IMR-90 (cell line): ENCODE results near the gene GLO1. TPM values are rescaled to one million over a fixed set of nuclear protein-coding genes. Genes with fewer than 3 reads are reported as not detected.

Source experiments
- ATAC-seq: fragments of 200-7000 bp; cut with Tn5 transposase; 2 replicates; pipeline ENCODE4 v1.9.1; 2020; ENCODE audit warnings: low read depth, mild to moderate bottlenecking, moderate library complexity
- BruUV-seq: library from RNA; stranded (reverse); fragments of 400-500 nt; replicated peaks from 2 replicates; lab custom pipeline; 2021; lab: Mats Ljungman, UMichigan
- CTCF ChIA-PET: fragments of 300-600 bp; formaldehyde crosslinking; extraction: SDS; loops from one replicate; lab custom pipeline; 2021; ENCODE audit warnings: antibody characterized with exemption; lab: Yijun Ruan, JAX
- POLR2A ChIA-PET: fragments of 300-600 bp; sonication (Branson Sonifier 250); formaldehyde crosslinking; loops from one replicate; lab custom pipeline; 2022; ENCODE audit warnings: antibody characterized with exemption; ENCODE audit not compliant: unreplicated experiment; lab: Charles Lee
- DNase-seq: peaks from one replicate; pipeline ENCODE4 v3.0.0; 2013
- H2AFZ ChIP-seq: replicated peaks from 2 replicates; pipeline ENCODE3; 2013; ENCODE audit warnings: low read length, mild to moderate bottlenecking; ENCODE audit not compliant: poor library complexity
- H2AK5ac ChIP-seq: 2 replicates; pipeline ENCODE4 v1.6.1; 2013; ENCODE audit warnings: low read depth, low read length, inconsistent platforms
- H2AK9ac ChIP-seq: replicated peaks from 2 replicates; pipeline ENCODE3; 2013; ENCODE audit warnings: mild to moderate bottlenecking, low read depth, low read length, moderate library complexity; ENCODE audit not compliant: poor library complexity
- H2BK120ac ChIP-seq: 2 replicates; pipeline ENCODE4 v1.6.1; 2013; ENCODE audit warnings: low read depth, low read length, inconsistent platforms
- H2BK15ac ChIP-seq: 3 replicates; pipeline ENCODE4 v1.6.1; 2013; ENCODE audit warnings: low read depth, low read length, inconsistent platforms
- H2BK20ac ChIP-seq: 2 replicates; pipeline ENCODE4 v1.6.1; 2013; ENCODE audit warnings: low read depth, mild to moderate bottlenecking, inconsistent platforms, low read length, moderate library complexity
- H2BK5ac ChIP-seq: 2 replicates; pipeline ENCODE4 v1.6.1; 2013; ENCODE audit warnings: mild to moderate bottlenecking, low read depth, low read length, inconsistent platforms; ENCODE audit not compliant: poor library complexity, severe bottlenecking
- H3K14ac ChIP-seq: replicated peaks from 2 replicates; pipeline ENCODE4 v1.6.1; 2013; ENCODE audit warnings: low read depth, low read length, inconsistent platforms
- H3K18ac ChIP-seq: 2 replicates; pipeline ENCODE4 v1.6.1; 2013; ENCODE audit warnings: low read depth, low read length, control low read depth
- H3K23ac ChIP-seq: 2 replicates; pipeline ENCODE4 v1.6.1; 2013; ENCODE audit warnings: low read depth, low read length, inconsistent platforms
- H3K27ac ChIP-seq: 2 replicates; pipeline ENCODE4 v1.5.1; 2013; ENCODE audit warnings: mild to moderate bottlenecking, control low read depth, low read length; ENCODE audit not compliant: insufficient read depth
- H3K27me3 ChIP-seq: 2 replicates; pipeline ENCODE4 v1.6.1; 2013; ENCODE audit warnings: low read length; ENCODE audit not compliant: control insufficient read depth, insufficient read depth
- H3K36me3 ChIP-seq: 2 replicates; pipeline ENCODE4 v1.6.1; 2013; ENCODE audit warnings: low read length, mixed read lengths; ENCODE audit not compliant: control insufficient read depth, insufficient read depth
- H3K4ac ChIP-seq: 2 replicates; pipeline ENCODE4 v1.6.1; 2013; ENCODE audit warnings: low read depth, low read length, inconsistent platforms
- H3K4me1 ChIP-seq: 2 replicates; pipeline ENCODE4 v1.6.1; 2013; ENCODE audit warnings: low read length, mixed read lengths; ENCODE audit not compliant: control insufficient read depth, insufficient read depth
- H3K4me2 ChIP-seq: 2 replicates; pipeline ENCODE4 v1.6.1; 2013; ENCODE audit warnings: low read depth, mild to moderate bottlenecking, control low read depth, low read length, moderate library complexity
- H3K4me3 ChIP-seq: 2 replicates; pipeline ENCODE4 v1.5.1; 2013; ENCODE audit warnings: low read depth, mild to moderate bottlenecking, control low read depth, low read length, moderate library complexity; ENCODE audit not compliant: insufficient read depth
- H3K56ac ChIP-seq: 2 replicates; pipeline ENCODE4 v1.6.1; 2013; ENCODE audit warnings: low read length, inconsistent platforms; ENCODE audit not compliant: insufficient read depth; ENCODE audit errors: extremely low read depth
- H3K79me1 ChIP-seq, 2 experiments: 2 replicates each; pipeline ENCODE4 v1.6.1; 2013; ENCODE audit warnings: low read length in 2 of 2, inconsistent platforms in 1 of 2, low read depth in 1 of 2
- H3K9ac ChIP-seq: 2 replicates; pipeline ENCODE4 v1.6.1; 2013; ENCODE audit warnings: low read depth, low read length, control low read depth
- H3K9me1 ChIP-seq: 2 replicates; pipeline ENCODE4 v1.6.1; 2013; ENCODE audit warnings: low read length, inconsistent platforms; ENCODE audit not compliant: insufficient read depth
- H3K9me3 ChIP-seq: 2 replicates; pipeline ENCODE4 v1.6.1; 2013; ENCODE audit warnings: low read length; ENCODE audit not compliant: control insufficient read depth, insufficient read depth
- H4K20me1 ChIP-seq: 2 replicates; pipeline ENCODE4 v1.6.1; 2013; ENCODE audit warnings: low read length, inconsistent platforms; ENCODE audit not compliant: insufficient read depth
- H4K5ac ChIP-seq: 2 replicates; pipeline ENCODE4 v1.6.1; 2013; ENCODE audit warnings: mild to moderate bottlenecking, low read depth, low read length, control low read depth
- H4K8ac ChIP-seq, 2 experiments: 2 replicates each; pipeline ENCODE4 v1.6.1; 2013; ENCODE audit warnings: low read depth in 2 of 2, low read length in 2 of 2, control low read depth in 1 of 2, inconsistent platforms in 1 of 2
- H4K91ac ChIP-seq: 2 replicates; pipeline ENCODE4 v1.6.1; 2013; ENCODE audit warnings: low read depth, low read length, inconsistent platforms; ENCODE audit not compliant: insufficient read depth
- BHLHE40 ChIP-seq: fragments of 150-350 bp; IDR thresholded peaks from 2 replicates; pipeline ENCODE4 v1.6.1; 2016; ENCODE audit warnings: mild to moderate bottlenecking, low read depth, low read length
- CEBPB ChIP-seq: IDR thresholded peaks from 2 replicates; pipeline ENCODE4 v1.6.1; 2012; ENCODE audit warnings: low read depth, low read length, improper control_type of control experiment
- CHD1 ChIP-seq: IDR thresholded peaks from 2 replicates; pipeline ENCODE4 v1.6.1; 2012; ENCODE audit warnings: low read depth, low read length, improper control_type of control experiment
- FOS ChIP-seq: fragments of 150-350 bp; IDR thresholded peaks from 2 replicates; pipeline ENCODE4 v1.6.1; 2016; ENCODE audit warnings: low read depth, low read length
- MAFK ChIP-seq: IDR thresholded peaks from 2 replicates; pipeline ENCODE4 v1.6.1; 2012; ENCODE audit warnings: low read depth, low read length, improper control_type of control experiment
- MAZ ChIP-seq: IDR thresholded peaks from 2 replicates; pipeline ENCODE4 v1.6.1; 2012; ENCODE audit warnings: low read depth, mild to moderate bottlenecking, low read length, improper control_type of control experiment, moderate library complexity, borderline replicate concordance
- MXI1 ChIP-seq: IDR thresholded peaks from 2 replicates; pipeline ENCODE4 v1.6.1; 2012; ENCODE audit warnings: low read depth, mild to moderate bottlenecking, low read length, moderate library complexity, borderline replicate concordance
- NFE2L2 ChIP-seq: fragments of 150-350 bp; IDR thresholded peaks from 2 replicates; pipeline ENCODE4 v1.6.1; 2016; ENCODE audit warnings: low read depth, mild to moderate bottlenecking, low read length
- POLR2A ChIP-seq: IDR thresholded peaks from 2 replicates; pipeline ENCODE4 v1.6.1; 2012; ENCODE audit warnings: mild to moderate bottlenecking, low read depth, low read length
- RAD21 ChIP-seq: IDR thresholded peaks from 2 replicates; pipeline ENCODE4 v1.6.1; 2012; ENCODE audit warnings: low read length, improper control_type of control experiment
- RCOR1 ChIP-seq: IDR thresholded peaks from 2 replicates; pipeline ENCODE4 v1.6.1; 2012; ENCODE audit warnings: mild to moderate bottlenecking, low read length, improper control_type of control experiment; ENCODE audit not compliant: insufficient replicate concordance
- RFX5 ChIP-seq: IDR thresholded peaks from 2 replicates; pipeline ENCODE4 v1.8.0; 2012; ENCODE audit warnings: low read depth, mild to moderate bottlenecking, low read length, moderate library complexity
- SMC3 ChIP-seq: fragments of 150-350 bp; IDR thresholded peaks from 2 replicates; pipeline ENCODE4 v1.6.1; 2016; ENCODE audit warnings: low read depth, mild to moderate bottlenecking, antibody characterized with exemption, low read length, moderate library complexity
- WGBS, 2 experiments: methylation state at CpG; one replicate each; pipeline versions ENCODE4 v1.1.5 to v1.1.7; 2013; ENCODE audit warnings: missing lambda C conversion rate in 2 of 2; ENCODE audit not compliant: insufficient read length in 1 of 2; ENCODE audit errors: extremely low coverage in 2 of 2; 5-methylcytosine and 5-hydroxymethylcytosine counted together
- dilution Hi-C: fragments of 300-500 bp; cut with HindIII; formaldehyde crosslinking; loops from one replicate; pipeline ENCODE4 v1.14.3; 2018; ENCODE audit warnings: low sequenced_read_pairs; ENCODE audit not compliant: unreplicated experiment
- in situ Hi-C: fragments of 300-500 bp; cut with MboI; formaldehyde crosslinking; loops from 3 replicates; pipeline ENCODE4 v1.14.3; 2019; ENCODE audit warnings: low sequenced_read_pairs, inconsistent platforms, mixed read lengths
- intact Hi-C: fragments of 100-400 bp; cut with micrococcal nuclease; formaldehyde crosslinking; loops from 2 replicates; pipeline ENCODE4 v1.10.0; 2022
- polyA plus RNA-seq, 3 experiments: library from polyadenylated mRNA; depleted of rRNA; stranded (reverse); fragments of >200 nt; gene quantifications; 2 replicates each; pipeline ENCODE4 v1.2.3, GENCODE V29; 2012; ENCODE audit warnings: low replicate concordance in 1 of 3
- total RNA-seq: library from RNA; depleted of rRNA; stranded (reverse); fragments of >200 nt; gene quantifications from 2 replicates; pipeline ENCODE4 v1.2.3, GENCODE V29; 2012
- TF ChIP-seq, protein P1 (sequence below): fragments of 150-350 bp; IDR thresholded peaks from 2 replicates; pipeline ENCODE4 v1.6.1; 2017; ENCODE audit warnings: mild to moderate bottlenecking, antibody characterized with exemption, low read length, low read depth
- TF ChIP-seq, protein P2 (sequence below): fragments of 150-350 bp; IDR thresholded peaks from 2 replicates; pipeline ENCODE4 v1.6.1; 2016; ENCODE audit warnings: low read depth, mild to moderate bottlenecking, low read length, moderate library complexity, borderline replicate concordance
- TF ChIP-seq, protein P3 (sequence below): conservative IDR thresholded peaks from 2 replicates; pipeline ENCODE4 v1.5.1; 2012; ENCODE audit warnings: mild to moderate bottlenecking, low read depth, low read length, improper control_type of control experiment

Gene GLO1
- total and polyA plus RNA-seq, 2 of the 4 experiments (the other 2 are of a cell fraction): 65.1 to 111 TPM

DNA sequence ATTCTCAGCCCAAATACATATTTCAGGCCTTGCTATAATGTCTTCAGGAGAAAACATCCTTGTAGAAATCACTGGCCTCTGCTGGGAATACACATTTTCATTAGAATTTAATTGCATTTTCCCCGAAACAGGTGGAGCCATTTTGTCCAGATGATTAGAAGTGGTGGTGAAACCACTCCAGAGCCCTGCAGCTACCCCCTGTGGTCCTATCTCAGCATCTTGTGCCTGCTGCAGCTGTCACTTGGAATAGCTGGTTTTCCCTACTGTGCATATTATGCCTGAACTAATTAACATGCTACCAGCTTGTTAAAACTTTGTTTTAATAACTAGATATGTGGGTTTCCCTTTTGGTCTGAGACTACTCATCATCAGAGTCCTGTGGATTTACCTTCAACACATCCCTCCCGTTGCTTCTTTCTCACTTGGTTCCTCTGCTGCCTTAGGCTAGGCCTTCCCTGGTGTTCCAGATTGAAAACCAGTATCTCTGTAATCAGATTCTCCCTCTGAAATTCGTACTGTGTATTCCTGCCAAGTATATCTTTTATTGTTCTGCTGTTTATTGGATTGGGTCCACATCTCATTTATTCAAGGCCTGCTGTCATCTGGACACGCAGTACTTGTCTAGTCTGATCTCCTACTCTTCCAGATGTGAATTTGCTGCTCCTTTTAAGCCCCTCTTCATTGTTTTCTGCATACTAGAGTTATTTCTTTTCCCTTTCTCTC lies 27.4 kb upstream of the GLO1 start:
- no peak overlapping the region for H3K4ac ChIP-seq
- H3K18ac ChIP-seq: no peak overlapping the region
- H3K9me3 ChIP-seq: no peaks in the 10 kb centered on the region
- ChIA-PET POLR2A (no interaction called here), CTCF (no interaction called here)
- H2BK120ac ChIP-seq: no peak overlapping the region
- TF ChIP-seq NFE2L2: no peak
- TF ChIP-seq RFX5: no peak
- TF ChIP-seq BHLHE40: no peak
- TF ChIP-seq RAD21: no peak
- TF ChIP-seq CEBPB: no peak
- TF ChIP-seq MXI1: no peak
- no peak for TF ChIP-seq CHD1
- TF ChIP-seq MAZ: no peak
- TF ChIP-seq, protein P1, sequence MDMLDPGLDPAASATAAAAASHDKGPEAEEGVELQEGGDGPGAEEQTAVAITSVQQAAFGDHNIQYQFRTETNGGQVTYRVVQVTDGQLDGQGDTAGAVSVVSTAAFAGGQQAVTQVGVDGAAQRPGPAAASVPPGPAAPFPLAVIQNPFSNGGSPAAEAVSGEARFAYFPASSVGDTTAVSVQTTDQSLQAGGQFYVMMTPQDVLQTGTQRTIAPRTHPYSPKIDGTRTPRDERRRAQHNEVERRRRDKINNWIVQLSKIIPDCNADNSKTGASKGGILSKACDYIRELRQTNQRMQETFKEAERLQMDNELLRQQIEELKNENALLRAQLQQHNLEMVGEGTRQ: no peak
- no peak for TF ChIP-seq FOS
- TF ChIP-seq POLR2A: no peak
- TF ChIP-seq SMC3: no peak
- TF ChIP-seq, protein P2, sequence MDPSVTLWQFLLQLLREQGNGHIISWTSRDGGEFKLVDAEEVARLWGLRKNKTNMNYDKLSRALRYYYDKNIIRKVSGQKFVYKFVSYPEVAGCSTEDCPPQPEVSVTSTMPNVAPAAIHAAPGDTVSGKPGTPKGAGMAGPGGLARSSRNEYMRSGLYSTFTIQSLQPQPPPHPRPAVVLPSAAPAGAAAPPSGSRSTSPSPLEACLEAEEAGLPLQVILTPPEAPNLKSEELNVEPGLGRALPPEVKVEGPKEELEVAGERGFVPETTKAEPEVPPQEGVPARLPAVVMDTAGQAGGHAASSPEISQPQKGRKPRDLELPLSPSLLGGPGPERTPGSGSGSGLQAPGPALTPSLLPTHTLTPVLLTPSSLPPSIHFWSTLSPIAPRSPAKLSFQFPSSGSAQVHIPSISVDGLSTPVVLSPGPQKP: no peak
- TF ChIP-seq, protein P3, sequence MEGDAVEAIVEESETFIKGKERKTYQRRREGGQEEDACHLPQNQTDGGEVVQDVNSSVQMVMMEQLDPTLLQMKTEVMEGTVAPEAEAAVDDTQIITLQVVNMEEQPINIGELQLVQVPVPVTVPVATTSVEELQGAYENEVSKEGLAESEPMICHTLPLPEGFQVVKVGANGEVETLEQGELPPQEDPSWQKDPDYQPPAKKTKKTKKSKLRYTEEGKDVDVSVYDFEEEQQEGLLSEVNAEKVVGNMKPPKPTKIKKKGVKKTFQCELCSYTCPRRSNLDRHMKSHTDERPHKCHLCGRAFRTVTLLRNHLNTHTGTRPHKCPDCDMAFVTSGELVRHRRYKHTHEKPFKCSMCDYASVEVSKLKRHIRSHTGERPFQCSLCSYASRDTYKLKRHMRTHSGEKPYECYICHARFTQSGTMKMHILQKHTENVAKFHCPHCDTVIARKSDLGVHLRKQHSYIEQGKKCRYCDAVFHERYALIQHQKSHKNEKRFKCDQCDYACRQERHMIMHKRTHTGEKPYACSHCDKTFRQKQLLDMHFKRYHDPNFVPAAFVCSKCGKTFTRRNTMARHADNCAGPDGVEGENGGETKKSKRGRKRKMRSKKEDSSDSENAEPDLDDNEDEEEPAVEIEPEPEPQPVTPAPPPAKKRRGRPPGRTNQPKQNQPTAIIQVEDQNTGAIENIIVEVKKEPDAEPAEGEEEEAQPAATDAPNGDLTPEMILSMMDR: no peak
- no peak for TF ChIP-seq RCOR1
- TF ChIP-seq MAFK: no peak
- no peak overlapping the region for H2BK15ac ChIP-seq
- H3K79me1 ChIP-seq: no peaks in the 10 kb centered on the region
- no peak overlapping the region for H3K56ac ChIP-seq
- no peak overlapping the region for H3K23ac ChIP-seq
- dilution Hi-C loops: no loop called here
- H3K9me1 ChIP-seq: no peaks in the 10 kb centered on the region
- H2AK5ac ChIP-seq: no peak overlapping the region
- no peak overlapping the region for H3K14ac ChIP-seq
- no peak overlapping the region for H4K91ac ChIP-seq
- no peak overlapping the region for H3K4me3 ChIP-seq
- ATAC-seq (no peak), DNase-seq (no peak)
- H3K4me1 ChIP-seq: no peaks in the 10 kb centered on the region
- H4K20me1 ChIP-seq: no peaks in the 10 kb centered on the region
- no peak overlapping the region for H4K8ac ChIP-seq
- no peak overlapping the region for H2AFZ ChIP-seq
- no peaks in the 10 kb centered on the region; the same call in none of the 2 replicates for H3K27me3 ChIP-seq
- no peak overlapping the region for H3K27ac ChIP-seq
- no peak overlapping the region for H4K5ac ChIP-seq
- H3K9ac ChIP-seq: no peak overlapping the region
- H2AK9ac ChIP-seq: no peak overlapping the region
- H3K36me3 ChIP-seq: no peaks in the 10 kb centered on the region
- no CpG with 5 or more reads among the region's 4 CpGs for WGBS, 2 experiments
- H2BK20ac ChIP-seq: no peak overlapping the region
- in situ Hi-C loops: no loop called here
- intact Hi-C loops: no loop called here
- H2BK5ac ChIP-seq: no peak overlapping the region
- BruUV-seq: no TSS peak
- H3K4me2 ChIP-seq: no peak overlapping the region
